Activated CD4-positive, alpha-beta T cell treated with anti-CD3 and anti-CD28 coated beads for 4 hours (primary cell): ENCODE results near the gene PLIN4.
A peak's percentile ranks its signal among the peaks of the same experiment; 100 is the strongest.

ENCODE experiments used
- DNase-seq, 2 donors: peaks; one replicate each; pipeline ENCODE4 v3.0.0-alpha.2; 2020

PLIN4 gene

GRCh38 chr19:4488496-4488895, 29.8 kb downstream of the PLIN4 start:
- DNase-seq: no peak

GRCh38 chr19:4487572-4487971, 30.7 kb downstream of the PLIN4 start:
- DNase-seq: no peak

- DNase-seq: no peak
These were observed 34.9 kb downstream of the PLIN4 start for GRCh38 chr19:4483385-4483784.

- no peak for DNase-seq
These were observed 35.4 kb downstream of the PLIN4 start for GRCh38 chr19:4482721-4483364.

- DNase-seq: no peak
These were observed 41.1 kb downstream of the PLIN4 start for GRCh38 chr19:4477034-4477801.

GRCh38 chr19:4474514-4475022, 43.7 kb downstream of the PLIN4 start:
- no peak for DNase-seq

- DNase-seq: no peak
These were observed 44.3 kb downstream of the PLIN4 start for GRCh38 chr19:4473763-4474513.

- DNase-seq: no peak
These were observed 45.1 kb downstream of the PLIN4 start for GRCh38 chr19:4473011-4473762.

- no peak for DNase-seq
These were observed 45.9 kb downstream of the PLIN4 start, which contains the start of gene HDGFL2 for GRCh38 chr19:4472174-4472974. HDGFL2 (plus strand) TSS chr19:4472297; CDS start chr19:4472351, 54 bp downstream.

GRCh38 chr19:4471403-4472173, 46.7 kb downstream of the PLIN4 start:
- DNase-seq: peak; percentile 97

GRCh38 chr19:4467835-4468234, 50.5 kb downstream of the PLIN4 start:
- no peak for DNase-seq

GRCh38 chr19:4464815-4465581, 53.3 kb downstream of the PLIN4 start:
- DNase-seq: no peak

- peak; percentile 98 for DNase-seq
These were observed 60.5 kb downstream of the PLIN4 start, which contains the start of gene UBXN6 for GRCh38 chr19:4457654-4458395. UBXN6 (minus strand) TSS chr19:4457794; CDS start chr19:4457697, 97 bp downstream.

GRCh38 chr19:4456843-4457653, 61.2 kb downstream of the PLIN4 start:
- DNase-seq: peak; percentile 64 to 76

GRCh38 chr19:4456476-4456842, 61.8 kb downstream of the PLIN4 start:
- no peak for DNase-seq

GRCh38 chr19:4455719-4456475, 62.4 kb downstream of the PLIN4 start:
- DNase-seq: no peak
